BE2C (cell line): ENCODE measurements around the gene P2RY11.

Experiments
- DNase-seq: peaks from one replicate; pipeline ENCODE4 v3.0.0-alpha.2; 2020
- H3K27me3 ChIP-seq: fragments of 250-450 bp; sonication (Bioruptor Pico); 2 replicates; pipeline ENCODE4 v1.5.1; 2020; ENCODE audit warnings: mild to moderate bottlenecking
- H3K36me3 ChIP-seq: fragments of 250-450 bp; sonication (Bioruptor Pico); 2 replicates; pipeline ENCODE4 v1.5.1; 2020; ENCODE audit warnings: mild to moderate bottlenecking
- H3K4me1 ChIP-seq: fragments of 250-450 bp; sonication (Bioruptor Pico); 2 replicates; pipeline ENCODE4 v1.5.1; 2020
- H3K4me3 ChIP-seq: 2 replicates; pipeline ENCODE4 v1.5.1; 2011; ENCODE audit warnings: low read depth, low read length
- H3K9me3 ChIP-seq: fragments of 250-450 bp; sonication (Bioruptor Pico); 2 replicates; pipeline ENCODE4 v1.5.1; 2020
- CTCF ChIP-seq: IDR thresholded peaks from 2 replicates; pipeline ENCODE4 v1.5.1; 2012; ENCODE audit warnings: mild to moderate bottlenecking, low read depth, low read length

Gene P2RY11

GRCh38 chr19:10138879-10139795 is 27.6 kb downstream of the P2RY11 start:
- Histone ChIP-seq H3K4me1 (no peaks in the 10 kb centered on the region), H3K27me3 (no peaks in the 10 kb centered on the region), H3K4me3 (no peak overlapping the region), H3K36me3 (peaks cover 97% of the 10 kb centered on the region), H3K9me3 (no peaks in the 10 kb centered on the region)
- no peak for TF ChIP-seq CTCF
- peak; percentile 59 for DNase-seq

- TF ChIP-seq CTCF, result no peak
- H3K36me3 ChIP-seq, result peaks cover 100% of the 10 kb centered on the region
Observed at GRCh38 chr19:10139952-10140351, 28.5 kb downstream of the P2RY11 start.

GRCh38 chr19:10141479-10141878 is 30.0 kb downstream of the P2RY11 start:
- Histone ChIP-seq H3K9me3 (no peaks in the 10 kb centered on the region), H3K27me3 (no peaks in the 10 kb centered on the region), H3K36me3 (peaks cover 100% of the 10 kb centered on the region), H3K4me1 (no peaks in the 10 kb centered on the region), H3K4me3 (no peak overlapping the region)
- DNase-seq, result no peak
- TF ChIP-seq CTCF, result no peak

More at GRCh38 chr19:10139952-10140351, 28.5 kb downstream of the P2RY11 start:
- Histone ChIP-seq H3K27me3 (no peaks in the 10 kb centered on the region), H3K4me1 (no peaks in the 10 kb centered on the region), H3K9me3 (no peaks in the 10 kb centered on the region), H3K4me3 (no peak overlapping the region)
- no peak for DNase-seq

GRCh38 chr19:10141973-10142372 is 30.5 kb downstream of the P2RY11 start:
- H3K36me3 ChIP-seq, result peaks cover 100% of the 10 kb centered on the region
- H3K4me1 ChIP-seq, result no peaks in the 10 kb centered on the region
- DNase-seq, result no peak
- no peak overlapping the region for H3K4me3 ChIP-seq
- no peaks in the 10 kb centered on the region for H3K27me3 ChIP-seq
- no peaks in the 10 kb centered on the region for H3K9me3 ChIP-seq
- TF ChIP-seq CTCF, result no peak

GRCh38 chr19:10142701-10143375 is 31.3 kb downstream of the P2RY11 start:
- Histone ChIP-seq H3K4me3 (no peak overlapping the region), H3K9me3 (no peaks in the 10 kb centered on the region), H3K4me1 (no peaks in the 10 kb centered on the region), H3K27me3 (no peaks in the 10 kb centered on the region), H3K36me3 (peaks cover 99% of the 10 kb centered on the region)
- no peak for DNase-seq
- no peak for TF ChIP-seq CTCF

- DNase-seq, result no peak
- no peaks in the 10 kb centered on the region for H3K4me1 ChIP-seq
- no peaks in the 10 kb centered on the region for H3K27me3 ChIP-seq
- TF ChIP-seq CTCF, result no peak
- peaks cover 94% of the 10 kb centered on the region for H3K36me3 ChIP-seq
- no peak overlapping the region for H3K4me3 ChIP-seq
- H3K9me3 ChIP-seq, result no peaks in the 10 kb centered on the region
Observed at GRCh38 chr19:10143681-10144080, 32.2 kb downstream of the P2RY11 start.
